ENCODE results near the gene RIPPLY2.
"Not testable (repeated sequence)": the region's sequence is repeated elsewhere in the genome, so short reads cannot be mapped to it uniquely, and the experiment has no call there.

RIPPLY2 gene

GRCh38 chr6:83890520-83890919, 37.4 kb downstream of the RIPPLY2 start:
- no peak for TF ChIP-seq CTCF (IDR thresholded peaks at IDR 0.05; ENCODE audit: extremely low read depth, insufficient read depth, missing control alignments)
- no peak for DNase-seq (ENCODE audit: low spot score)
- in situ Hi-C loops (cut with MboI; ENCODE audit: low pct_unique_long_range_greater_than_20kb, low sequenced_read_pairs, unreplicated experiment), result no loop called here

- DNase-seq (ENCODE audit: low spot score), result no peak
- in situ Hi-C loops (cut with MboI; ENCODE audit: low pct_unique_long_range_greater_than_20kb, low sequenced_read_pairs, unreplicated experiment), result no loop called here
- no peak for TF ChIP-seq CTCF (IDR thresholded peaks at IDR 0.05; ENCODE audit: extremely low read depth, insufficient read depth, missing control alignments)
Measured at GRCh38 chr6:83891586-83891985, 38.4 kb downstream of the RIPPLY2 start.

DNA sequence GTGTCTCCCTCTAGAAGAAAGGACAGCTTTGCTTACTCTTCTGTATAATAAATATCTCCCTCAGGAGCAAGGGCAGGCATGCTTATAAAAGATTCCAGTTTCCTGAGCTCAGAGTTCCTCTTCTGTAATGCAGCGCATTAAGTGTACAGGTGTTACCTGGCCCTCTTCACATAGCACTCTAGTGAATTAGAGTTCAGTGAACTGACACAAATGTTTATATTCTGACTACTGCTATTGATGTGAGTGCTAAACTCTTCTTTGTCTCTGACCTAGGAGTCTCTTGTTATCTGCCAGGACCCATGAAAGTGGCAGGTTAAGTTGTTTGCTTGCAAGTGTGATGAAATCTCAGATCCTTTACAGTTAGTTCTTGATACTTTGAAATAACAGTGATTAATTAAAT, 39.9 kb downstream of the RIPPLY2 start:
- DNase-seq (ENCODE audit: low spot score), result no peak
- in situ Hi-C loops (cut with MboI; ENCODE audit: low pct_unique_long_range_greater_than_20kb, low sequenced_read_pairs, unreplicated experiment), result no loop called here
- no peak for TF ChIP-seq CTCF (IDR thresholded peaks at IDR 0.05; ENCODE audit: extremely low read depth, insufficient read depth, missing control alignments)

- DNase-seq (ENCODE audit: low spot score); in situ Hi-C loops (cut with MboI; ENCODE audit: low pct_unique_long_range_greater_than_20kb, low sequenced_read_pairs, unreplicated experiment): not testable (repeated sequence)
Measured at GRCh38 chr6:83897094-83897493, 43.9 kb downstream of the RIPPLY2 start.

DNA sequence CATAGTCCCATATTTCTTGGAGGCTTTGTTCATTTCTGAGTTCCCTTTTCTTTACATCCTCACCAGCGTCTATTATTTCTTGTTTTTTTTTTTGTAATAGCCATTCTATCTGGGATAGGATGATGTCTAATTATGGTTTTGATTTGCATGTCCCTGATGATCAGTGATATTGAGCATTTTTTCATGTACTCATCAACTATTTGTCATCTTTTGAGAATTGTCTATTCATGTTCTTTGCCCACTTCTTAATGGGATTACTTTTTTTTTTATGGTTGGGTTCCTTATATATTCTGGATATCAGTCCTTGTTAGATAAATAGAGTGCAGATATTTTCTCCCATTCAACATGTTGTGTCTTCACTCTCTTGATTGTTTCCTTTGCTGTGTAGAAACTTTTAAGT, 48.5 kb downstream of the RIPPLY2 start:
- in situ Hi-C loops (cut with MboI; ENCODE audit: low pct_unique_long_range_greater_than_20kb, low sequenced_read_pairs, unreplicated experiment), result no loop called here
- DNase-seq (ENCODE audit: low spot score), result no peak
- no peak for TF ChIP-seq CTCF (IDR thresholded peaks at IDR 0.05; ENCODE audit: extremely low read depth, insufficient read depth, missing control alignments)

- no peak for TF ChIP-seq CTCF (IDR thresholded peaks at IDR 0.05; ENCODE audit: extremely low read depth, insufficient read depth, missing control alignments)
- no peak for DNase-seq (ENCODE audit: low spot score)
- in situ Hi-C loops (cut with MboI; ENCODE audit: low pct_unique_long_range_greater_than_20kb, low sequenced_read_pairs, unreplicated experiment), result no loop called here
Measured at GRCh38 chr6:83904395-83904794, 51.2 kb downstream of the RIPPLY2 start.

- no peak for DNase-seq (ENCODE audit: low spot score)
- no peak for TF ChIP-seq CTCF (IDR thresholded peaks at IDR 0.05; ENCODE audit: extremely low read depth, insufficient read depth, missing control alignments)
- in situ Hi-C loops (cut with MboI; ENCODE audit: low pct_unique_long_range_greater_than_20kb, low sequenced_read_pairs, unreplicated experiment), result no loop called here
Measured at GRCh38 chr6:83905648-83906047, 52.5 kb downstream of the RIPPLY2 start.

All from GM13977 (cell line).